ENCODE measurements around the gene NLRP11. TPM values are rescaled to one million over a fixed set of nuclear protein-coding genes. Genes with fewer than 3 reads are reported as not detected.
"Not testable (repeated sequence)": the region's sequence is repeated elsewhere in the genome, so short reads cannot be mapped to it uniquely, and the experiment has no call there.

NLRP11 gene
- total RNA-seq, 2 donors from 2014 or later = not detected

DNA sequence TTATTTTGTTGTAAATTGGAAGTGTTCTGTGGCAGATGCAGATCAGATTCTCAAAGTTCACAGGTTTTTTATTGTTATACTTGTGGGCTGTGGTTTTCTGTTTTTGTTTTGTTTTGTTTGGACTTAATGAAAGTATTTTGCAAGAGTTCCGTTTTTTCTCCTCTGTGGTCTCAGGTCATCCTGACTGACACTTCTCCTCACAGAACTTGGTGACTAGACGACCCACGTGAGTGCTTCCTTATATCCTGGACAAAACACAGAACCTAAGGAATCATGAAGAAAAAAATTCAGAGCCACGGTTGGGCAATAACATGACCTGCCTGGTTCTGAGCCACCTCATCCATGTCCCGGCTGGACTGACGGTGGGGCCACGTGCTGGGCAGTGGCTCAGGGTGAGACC is 65.3 kb downstream of the NLRP11 start:
- ATAC-seq (no peak), DNase-seq (no peak)
- no peak overlapping the region for H3K27ac Mint-ChIP-seq

DNA sequence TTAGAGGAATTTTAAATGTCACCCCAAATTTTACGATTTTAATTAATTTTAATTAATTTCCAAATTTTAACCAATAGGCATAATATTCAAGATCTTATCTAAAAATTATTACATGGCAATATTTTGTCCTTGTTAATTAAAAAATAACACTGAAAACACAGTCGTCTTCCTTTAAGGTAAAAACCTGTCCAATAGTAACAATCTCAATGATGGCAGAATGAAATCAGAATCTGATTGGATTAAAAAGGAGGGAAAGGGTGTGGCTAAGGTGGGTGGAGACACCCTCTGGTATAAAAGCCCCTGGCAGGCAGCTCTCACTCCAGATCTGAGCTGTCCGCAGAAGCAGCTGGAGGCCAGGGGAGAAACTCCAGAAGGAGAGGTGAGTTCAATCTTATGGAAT is 73.0 kb downstream of the NLRP11 start, which contains the start of gene RFPL4A:
Gene RFPL4A (plus strand): TSS at position 301 of the 400 bp plus-strand sequence. CDS start 2,704 bp downstream, outside the sequence.
- not testable (repeated sequence) for H3K4me1 Mint-ChIP-seq; H3K36me3 Mint-ChIP-seq (ENCODE audit: low read depth); DNase-seq; ATAC-seq; H3K27ac Mint-ChIP-seq; H3K4me3 Mint-ChIP-seq; H3K9me3 ChIP-seq (ENCODE audit: control insufficient read depth, low read length, poor library complexity, severe bottlenecking)
- peaks cover 30% of the 10 kb centered on the region for H3K27me3 Mint-ChIP-seq

More for the DNA sequence above, 65.3 kb downstream of the NLRP11 start:
- H3K9me3 ChIP-seq (ENCODE audit: control insufficient read depth, low read length, poor library complexity, severe bottlenecking) = no peaks in the 10 kb centered on the region
- Mint-ChIP-seq H3K4me1 (no peaks in the 10 kb centered on the region), H3K27me3 (peaks cover 35% of the 10 kb centered on the region), H3K4me3 (no peak overlapping the region), H3K36me3 (ENCODE audit: low read depth) (no peaks in the 10 kb centered on the region)

DNA sequence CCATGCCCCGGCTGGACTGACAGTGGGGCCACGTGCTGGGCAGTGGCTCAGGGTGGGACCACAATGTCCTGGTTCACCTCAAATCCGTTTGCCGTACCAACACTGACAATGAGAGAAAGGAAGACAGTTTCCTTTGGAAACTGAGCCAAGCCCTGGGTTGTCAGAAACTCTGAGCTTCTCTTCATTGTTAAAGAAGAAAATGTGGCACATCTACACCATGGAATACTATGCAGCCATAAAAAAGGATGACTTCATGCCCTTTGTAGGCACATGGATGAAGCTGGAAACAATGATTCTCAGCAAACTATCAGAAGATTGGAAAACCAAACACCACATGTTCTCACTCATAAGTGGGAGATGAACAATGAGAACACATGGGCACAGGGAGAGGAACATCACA is 75.0 kb downstream of the NLRP11 start:
- H3K27me3 Mint-ChIP-seq = peaks cover 36% of the 10 kb centered on the region
- not testable (repeated sequence) for H3K9me3 ChIP-seq (ENCODE audit: control insufficient read depth, low read length, poor library complexity, severe bottlenecking); H3K4me1 Mint-ChIP-seq; ATAC-seq; H3K36me3 Mint-ChIP-seq (ENCODE audit: low read depth); H3K4me3 Mint-ChIP-seq; H3K27ac Mint-ChIP-seq; DNase-seq

DNA sequence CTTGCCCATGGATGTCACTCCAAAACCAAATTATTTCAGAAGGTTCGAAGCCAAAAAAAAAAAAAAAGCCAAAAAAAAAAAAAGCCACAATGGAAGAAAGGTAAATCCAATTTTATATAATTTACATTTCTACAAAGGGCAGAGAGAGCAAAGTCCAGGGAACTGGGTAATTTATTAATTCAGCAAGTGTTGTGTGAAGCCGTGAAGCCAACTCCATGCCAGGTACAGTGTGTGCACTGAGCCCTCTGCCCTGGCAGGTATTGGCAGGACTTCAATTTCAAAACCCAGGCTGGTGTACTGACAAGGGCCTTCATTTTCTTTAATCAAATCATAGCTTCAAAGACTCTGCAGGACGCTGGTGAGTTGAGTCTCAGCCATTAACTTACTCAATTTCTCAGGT is 78.4 kb downstream of the NLRP11 start:
- Mint-ChIP-seq H3K4me3 (no peak overlapping the region), H3K27me3 (peaks cover 20% of the 10 kb centered on the region), H3K36me3 (ENCODE audit: low read depth) (no peaks in the 10 kb centered on the region), H3K4me1 (no peaks in the 10 kb centered on the region), H3K27ac (peak overlapping the region; percentile 49)
- H3K9me3 ChIP-seq (ENCODE audit: control insufficient read depth, low read length, poor library complexity, severe bottlenecking) = no peaks in the 10 kb centered on the region
- DNase-seq (no peak), ATAC-seq (no peak)

DNA sequence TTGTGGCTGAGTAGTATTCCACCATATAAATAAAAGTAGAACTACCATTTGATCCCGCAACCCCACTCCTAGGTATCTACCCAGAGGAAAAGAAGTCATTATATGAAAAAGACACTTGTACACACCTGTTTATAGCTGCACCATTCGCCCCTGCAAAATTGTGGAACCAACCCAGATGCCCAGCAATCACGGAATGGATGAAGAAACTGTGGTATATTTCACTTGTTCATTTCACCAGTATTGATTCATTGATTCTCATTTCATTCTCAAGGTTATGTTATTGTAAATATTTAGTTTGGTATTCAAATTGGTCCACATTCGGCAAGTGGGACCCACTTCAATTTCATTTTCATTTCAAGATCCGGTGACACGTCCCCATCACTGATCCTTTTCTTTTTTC is 81.1 kb downstream of the NLRP11 start:
- H3K9me3 ChIP-seq (ENCODE audit: control insufficient read depth, low read length, poor library complexity, severe bottlenecking) = no peaks in the 10 kb centered on the region
- Mint-ChIP-seq H3K27ac (no peak overlapping the region), H3K36me3 (ENCODE audit: low read depth) (no peaks in the 10 kb centered on the region), H3K4me3 (no peak overlapping the region), H3K4me1 (no peaks in the 10 kb centered on the region), H3K27me3 (peaks cover 11% of the 10 kb centered on the region)
- DNase-seq (no peak), ATAC-seq (no peak)

DNA sequence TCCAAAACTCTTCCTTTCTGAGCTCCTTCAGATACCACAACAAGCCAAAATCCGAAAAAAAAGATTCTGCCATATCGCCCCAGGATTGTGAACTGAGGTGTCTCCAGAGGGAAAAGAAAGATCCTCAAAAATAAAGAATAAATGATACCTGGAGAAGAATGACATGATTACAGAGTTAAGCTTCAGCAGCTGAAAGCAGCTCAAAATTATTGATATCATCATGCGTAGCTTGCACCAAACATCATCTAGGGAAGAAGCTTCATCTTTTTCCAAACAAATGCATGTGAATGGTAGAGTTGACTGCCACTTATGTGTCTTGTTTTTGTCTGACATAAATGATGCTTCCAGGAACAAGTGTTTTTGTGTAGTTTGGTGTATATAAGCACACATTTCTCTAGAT is 93.5 kb downstream of the NLRP11 start, which contains the start of gene NLRP9:
Gene NLRP9 (minus strand): TSS at position 101 of the 400 bp plus-strand sequence. CDS start 28 bp downstream, at position 73.
- Mint-ChIP-seq H3K27ac (no peak within 1 kb of the TSS), H3K27me3 (peaks cover 32% of the 10 kb centered on the region), H3K36me3 (ENCODE audit: low read depth) (no peaks in the 10 kb centered on the region), H3K4me3 (no peak within 1 kb of the TSS), H3K4me1 (no peaks in the 10 kb centered on the region)
- DNase-seq (no peak), ATAC-seq (no peak)
- no peaks in the 10 kb centered on the region for H3K9me3 ChIP-seq (ENCODE audit: control insufficient read depth, low read length, poor library complexity, severe bottlenecking)

Other genes with a start within 250 kb of the NLRP11 start
- gene FIZ1, start 232.5 kb downstream of the NLRP11 start, total RNA-seq = 10 to 100 TPM in 1 of 2 donors, 1 to 10 TPM in 1; 9.2 to 10.7 TPM
- 10 to 100 TPM; 16.6 to 17.0 TPM for gene ZNF524, start 231.7 kb downstream of the NLRP11 start, total RNA-seq
- 10 to 100 TPM; 12.6 to 12.8 TPM for gene ZNF865, start 226.4 kb downstream of the NLRP11 start, total RNA-seq
- gene ZNF784, start 207.4 kb downstream of the NLRP11 start, total RNA-seq = 10 to 100 TPM; 11.3 to 13.8 TPM
- gene ZNF580, start 191.0 kb downstream of the NLRP11 start, total RNA-seq = 10 to 100 TPM; 40.3 to 41.8 TPM
- gene ZNF581, start 188.3 kb downstream of the NLRP11 start, total RNA-seq = 10 to 100 TPM; 24.7 to 26.3 TPM
- gene CCDC106, start 183.8 kb downstream of the NLRP11 start, total RNA-seq = 1 to 10 TPM; 1.1 to 1.6 TPM
- gene U2AF2, start 177.0 kb downstream of the NLRP11 start, total RNA-seq = 100 to 1,000 TPM; 248 to 258 TPM
- 10 to 100 TPM; 42.5 to 44.1 TPM for gene EPN1, start 156.8 kb downstream of the NLRP11 start, total RNA-seq
- gene NLRP9, start 93.6 kb downstream of the NLRP11 start, total RNA-seq = not detected
- gene RFPL4A, start 72.9 kb downstream of the NLRP11 start, total RNA-seq = not detected
- gene RFPL4AL1, start 62.9 kb downstream of the NLRP11 start, total RNA-seq = not detected
- not detected for gene NLRP4, start 4.5 kb upstream of the NLRP11 start, total RNA-seq
- gene NLRP13, start 100.3 kb upstream of the NLRP11 start, total RNA-seq = not detected
- gene NLRP8, start 115.8 kb upstream of the NLRP11 start, total RNA-seq = not detected
- gene NLRP5, start 154.8 kb upstream of the NLRP11 start, total RNA-seq = not detected